Neural cell (in vitro differentiated cells): Measurements from ENCODE around the gene TFCP2L1.

ENCODE experiments used
- CTCF ChIP-seq: fragments of 450-650 bp; IDR thresholded peaks from 2 replicates; pipeline ENCODE4 v1.5.1; 2014; ENCODE audit warnings: antibody characterized with exemption, mild to moderate bottlenecking, moderate library complexity; ENCODE audit not compliant: poor library complexity, severe bottlenecking
- EP300 ChIP-seq: fragments of 450-650 bp; conservative IDR thresholded peaks from 2 replicates; pipeline ENCODE4 v1.6.1; 2014; ENCODE audit warnings: antibody characterized with exemption, mild to moderate bottlenecking, moderate library complexity; ENCODE audit not compliant: poor library complexity, severe bottlenecking
- EZH2 ChIP-seq: fragments of 200-600, 300-800 bp; shearing (Covaris generic), sonication (generic); IDR thresholded peaks from 2 replicates; pipeline ENCODE4 v1.6.1; 2014; ENCODE audit warnings: antibody characterized with exemption, low read length, borderline replicate concordance, mild to moderate bottlenecking; ENCODE audit not compliant: insufficient read depth, poor library complexity, severe bottlenecking
- MXI1 ChIP-seq: fragments of 450-650 bp; conservative IDR thresholded peaks from 2 replicates; pipeline ENCODE4 v1.6.1; 2014; ENCODE audit warnings: antibody characterized with exemption, mild to moderate bottlenecking; ENCODE audit not compliant: poor library complexity, severe bottlenecking
- POLR2AphosphoS5 ChIP-seq: IDR thresholded peaks from 2 replicates; pipeline ENCODE4 v1.6.1; 2012
- RAD21 ChIP-seq: fragments of 450-650 bp; conservative IDR thresholded peaks from 2 replicates; pipeline ENCODE4 v1.6.1; 2014; ENCODE audit warnings: antibody characterized with exemption, mild to moderate bottlenecking, moderate library complexity
- REST ChIP-seq: IDR thresholded peaks from 2 replicates; pipeline ENCODE4 v1.6.1; 2012; ENCODE audit warnings: borderline replicate concordance
- TAF1 ChIP-seq: IDR thresholded peaks from 2 replicates; pipeline ENCODE4 v1.6.1; 2012; ENCODE audit warnings: low read depth

GRCh38 chr2:121211689-121212151, 73.3 kb downstream of the TFCP2L1 start:
- no peak for TF ChIP-seq CTCF
- TF ChIP-seq EZH2 = no peak
- TF ChIP-seq POLR2AphosphoS5 = no peak
- TF ChIP-seq MXI1 = no peak
- TF ChIP-seq TAF1 = no peak
- no peak for TF ChIP-seq RAD21
- TF ChIP-seq EP300 = no peak
- TF ChIP-seq REST = no peak
